Measurements from ENCODE around the gene ANKFN1.

Gene ANKFN1

GRCh38 chr17:56152874-56153602, at the start of gene ANKFN1:
ANKFN1 (plus strand) TSS chr17:56153475; CDS start chr17:56212668, 59,193 bp downstream.
- no peak for DNase-seq

- DNase-seq, result no peak
These were observed 44.4 kb upstream of the ANKFN1 start for GRCh38 chr17:56108811-56109284.

GRCh38 chr17:56109836-56110235, 43.4 kb upstream of the ANKFN1 start:
- no peak for DNase-seq

GRCh38 chr17:56110463-56111135, 42.7 kb upstream of the ANKFN1 start:
- DNase-seq, result no peak

DNA sequence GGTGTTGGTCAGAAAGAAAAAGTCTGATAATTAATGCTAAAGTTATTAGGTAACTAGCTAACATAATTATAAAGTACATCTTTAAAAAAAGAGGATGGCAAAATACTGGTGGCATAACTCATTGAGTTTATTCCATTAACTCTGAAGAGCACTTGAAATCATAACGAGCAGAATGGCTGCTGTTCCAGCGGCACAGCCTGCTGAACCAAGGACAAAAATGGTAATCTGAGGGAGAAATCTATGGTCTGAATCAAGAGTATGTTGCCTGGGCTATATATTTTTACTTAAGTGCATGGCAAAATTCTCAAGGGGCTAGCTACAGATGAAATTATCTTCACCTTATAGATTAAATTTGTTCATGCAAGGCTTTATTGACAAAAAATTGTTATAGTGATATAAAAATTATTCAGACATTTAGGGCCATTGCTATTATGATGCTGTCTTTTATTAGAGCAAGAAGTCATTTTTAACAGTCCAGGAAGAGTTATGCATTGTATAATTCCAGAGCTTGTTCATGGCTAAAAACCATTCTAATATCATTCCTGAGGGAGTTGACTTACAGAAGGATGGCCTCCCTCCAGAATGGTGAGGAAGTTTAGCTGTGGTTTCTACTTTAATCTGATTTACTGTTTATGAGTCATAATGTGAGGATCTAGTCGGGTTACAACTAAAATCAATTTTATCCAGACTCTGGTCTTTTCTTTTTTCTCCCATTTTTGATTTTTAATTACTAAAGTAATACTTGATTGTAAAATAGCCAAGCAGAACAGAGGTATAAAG, 41.4 kb upstream of the ANKFN1 start:
- no peak for DNase-seq

DNA sequence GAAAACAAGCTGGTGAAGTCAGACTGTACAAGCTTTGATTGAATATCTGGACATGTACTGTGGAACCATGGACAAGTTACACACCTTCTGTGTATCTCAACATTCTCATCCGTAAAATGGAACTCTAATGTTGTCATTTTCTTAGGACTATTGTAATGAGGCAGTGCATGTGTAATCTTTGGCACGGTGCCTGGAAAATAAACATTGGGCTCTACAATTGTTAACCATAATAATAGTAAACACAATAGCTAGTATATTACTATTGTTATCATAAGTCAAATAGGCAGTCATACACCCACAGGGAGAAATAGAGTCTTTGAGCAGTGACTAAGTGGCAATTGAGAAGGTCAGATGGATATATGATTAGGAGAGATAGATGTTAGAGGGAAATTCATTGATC, 39.8 kb upstream of the ANKFN1 start:
- no peak for DNase-seq

GRCh38 chr17:56114469-56114868, 38.8 kb upstream of the ANKFN1 start:
- no peak for DNase-seq

DNA sequence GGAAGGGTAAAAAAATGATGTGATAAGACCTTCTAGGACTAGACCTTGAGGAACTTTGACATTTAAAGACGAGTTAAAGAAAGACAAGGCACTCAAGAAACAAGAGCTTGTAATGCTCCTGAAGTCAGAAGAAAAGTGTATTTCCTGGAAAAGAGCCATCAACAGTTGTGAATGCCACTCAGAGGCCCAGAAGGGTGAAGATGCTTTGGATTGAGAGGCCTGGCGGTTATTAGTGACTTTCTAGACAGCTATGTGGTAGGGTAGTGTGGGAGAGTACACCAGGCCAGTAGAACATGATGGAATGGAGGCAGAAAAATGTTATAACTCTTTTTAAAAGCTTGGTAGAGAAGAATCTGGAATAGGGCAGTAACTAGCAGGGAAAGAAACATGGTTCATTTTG, 34.1 kb upstream of the ANKFN1 start:
- DNase-seq, result no peak

DNA sequence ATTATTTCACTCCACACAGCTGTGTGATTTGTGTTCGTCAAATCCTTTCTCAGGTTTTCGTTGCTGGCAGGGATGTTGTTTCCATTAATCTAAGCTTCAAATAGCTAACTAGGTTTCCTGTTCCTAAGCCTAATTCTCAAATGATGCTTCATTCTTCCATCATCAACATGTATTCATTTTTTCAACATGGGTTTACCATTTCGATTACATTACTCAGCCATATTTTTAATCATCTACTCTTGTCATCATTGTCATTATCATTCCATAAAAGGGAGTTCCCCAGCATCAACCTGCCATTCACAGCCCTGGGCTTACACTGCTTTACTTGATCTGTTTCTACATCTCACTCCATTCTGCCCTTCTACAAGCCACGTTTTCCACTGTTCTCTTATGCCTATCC, 33.3 kb upstream of the ANKFN1 start:
- no peak for DNase-seq

- no peak for DNase-seq
These were observed 31.9 kb upstream of the ANKFN1 start for GRCh38 chr17:56121191-56122051.

DNA sequence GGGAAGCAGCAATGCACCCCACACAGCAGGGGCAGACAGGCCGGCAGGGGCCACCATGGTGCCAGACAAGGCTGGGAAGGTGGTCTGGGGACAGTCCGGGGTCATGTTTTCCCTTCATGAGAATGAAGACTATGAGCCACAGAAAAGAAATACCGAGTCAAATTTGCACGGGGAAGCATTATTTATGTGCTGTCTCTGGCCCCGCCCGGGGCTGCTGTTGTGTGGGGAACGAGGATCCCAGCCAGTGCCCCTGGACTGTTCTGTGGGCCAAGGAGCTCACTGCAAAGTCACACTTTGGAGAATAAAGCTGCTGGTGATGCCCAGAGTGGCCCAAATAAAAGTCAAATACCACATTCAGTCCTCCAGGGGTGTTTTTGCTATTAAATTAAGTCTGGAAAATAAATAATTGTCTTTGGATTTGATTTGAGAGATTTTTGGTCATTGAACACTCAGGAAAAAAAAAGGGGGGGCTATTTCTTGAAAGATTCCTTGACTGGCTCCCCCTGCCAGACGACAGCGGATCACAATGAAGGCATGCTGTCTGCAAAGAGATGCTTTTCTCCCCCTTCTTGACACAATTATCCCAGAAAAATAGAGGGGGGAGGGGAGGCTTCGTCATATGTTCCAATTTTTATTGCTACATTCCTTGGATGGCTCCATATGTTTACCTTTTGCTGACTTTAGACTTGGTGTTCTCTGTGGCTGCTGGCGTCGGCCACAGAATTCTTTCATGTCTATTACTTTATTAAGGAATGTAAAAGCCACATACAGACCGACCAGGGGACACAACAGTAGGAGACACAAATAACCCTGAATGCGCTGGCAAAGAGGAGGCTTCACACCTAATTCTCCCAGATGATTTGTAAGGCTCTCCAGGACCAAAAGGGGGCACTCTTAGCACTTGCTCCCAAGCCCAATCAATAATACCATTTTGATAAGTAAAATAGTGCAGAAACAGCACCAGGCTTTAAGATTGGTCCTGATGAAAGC, 27.1 kb upstream of the ANKFN1 start:
- no peak for DNase-seq

GRCh38 chr17:56130026-56130425, 23.2 kb upstream of the ANKFN1 start:
- no peak for DNase-seq

DNA sequence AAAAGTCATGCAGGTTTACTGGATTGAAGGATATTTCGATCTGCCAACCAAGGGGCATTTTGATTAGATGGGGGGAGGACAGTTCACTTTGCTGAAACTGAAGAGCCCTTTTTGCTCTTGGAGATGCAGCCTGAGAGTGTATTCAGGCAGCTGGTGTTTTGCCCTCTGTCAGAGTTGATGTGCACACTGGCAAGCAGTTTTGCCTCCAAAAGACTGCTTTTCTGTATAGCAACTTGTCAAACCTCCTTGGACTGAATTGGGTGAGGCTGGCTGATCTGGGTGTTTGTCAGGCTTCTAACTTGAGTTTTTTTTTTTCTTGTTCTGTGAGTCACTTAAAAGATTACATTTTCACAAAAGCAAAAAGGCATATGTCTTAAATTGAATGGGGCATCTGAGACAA, 22.6 kb upstream of the ANKFN1 start:
- no peak for DNase-seq

GRCh38 chr17:56131431-56131830, 21.8 kb upstream of the ANKFN1 start:
- no peak for DNase-seq

GRCh38 chr17:56136301-56136700, 17.0 kb upstream of the ANKFN1 start:
- no peak for DNase-seq

- no peak for DNase-seq
These were observed 12.0 kb upstream of the ANKFN1 start for GRCh38 chr17:56141046-56141839.

DNA sequence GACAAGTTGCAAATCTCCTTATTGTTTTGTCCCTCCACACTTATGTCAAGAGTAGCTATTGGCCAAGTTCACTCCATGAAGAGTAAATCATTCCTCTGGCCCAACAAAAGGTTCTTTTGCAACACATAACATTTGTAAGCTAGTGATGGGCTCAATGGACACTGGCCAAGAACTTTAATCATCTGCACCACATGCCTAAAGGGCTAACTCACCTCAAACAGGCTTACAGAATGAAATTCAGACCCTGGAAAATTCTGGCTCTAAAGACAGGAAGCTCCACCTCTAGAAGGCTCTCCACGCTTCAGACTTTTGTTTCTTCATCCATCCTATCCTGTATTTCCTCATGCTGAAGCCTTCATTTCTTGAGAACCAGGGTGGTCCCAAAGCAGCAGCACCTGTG, 10.9 kb upstream of the ANKFN1 start:
- no peak for DNase-seq

DNA sequence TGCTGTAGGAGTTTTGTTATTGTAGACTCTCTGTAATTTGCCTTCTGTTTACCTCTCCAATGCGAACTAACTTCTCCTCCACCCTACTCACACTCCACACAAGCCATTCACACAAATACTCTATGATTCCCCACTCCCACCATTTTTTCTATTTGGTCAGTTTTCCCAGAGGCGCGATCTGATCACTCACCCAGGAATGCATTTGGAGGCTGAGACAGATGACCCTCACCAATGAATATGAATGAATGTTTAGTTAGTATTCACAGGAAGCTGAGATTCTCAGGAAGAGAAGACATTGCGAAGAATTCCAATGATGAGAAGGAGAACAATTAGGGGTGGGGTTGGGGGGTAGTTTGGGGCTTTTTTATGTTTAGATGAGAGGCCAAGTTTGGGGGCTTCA, 10.5 kb upstream of the ANKFN1 start:
- no peak for DNase-seq

DNA sequence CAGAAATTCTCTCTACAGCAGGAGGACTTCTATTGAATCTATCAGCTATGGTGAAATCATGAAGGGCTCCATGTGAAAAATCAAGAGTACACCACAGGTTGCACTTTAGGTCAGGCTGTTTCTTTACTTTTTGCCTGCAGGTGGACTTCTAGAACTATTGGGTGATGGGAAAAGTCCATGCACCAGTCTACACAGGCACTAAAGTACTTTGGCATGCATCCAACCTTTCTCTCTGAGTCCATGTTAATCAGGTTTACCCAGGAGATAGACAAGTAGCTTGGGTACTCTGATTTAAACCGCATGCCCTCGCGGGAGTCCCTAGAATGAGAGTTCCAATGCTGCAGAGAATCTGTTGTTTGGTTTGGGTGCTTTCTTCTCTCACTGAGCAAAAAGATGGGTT, 9.1 kb upstream of the ANKFN1 start:
- DNase-seq, result no peak

- no peak for DNase-seq
These were observed 6.7 kb upstream of the ANKFN1 start for GRCh38 chr17:56146534-56146933.

DNA sequence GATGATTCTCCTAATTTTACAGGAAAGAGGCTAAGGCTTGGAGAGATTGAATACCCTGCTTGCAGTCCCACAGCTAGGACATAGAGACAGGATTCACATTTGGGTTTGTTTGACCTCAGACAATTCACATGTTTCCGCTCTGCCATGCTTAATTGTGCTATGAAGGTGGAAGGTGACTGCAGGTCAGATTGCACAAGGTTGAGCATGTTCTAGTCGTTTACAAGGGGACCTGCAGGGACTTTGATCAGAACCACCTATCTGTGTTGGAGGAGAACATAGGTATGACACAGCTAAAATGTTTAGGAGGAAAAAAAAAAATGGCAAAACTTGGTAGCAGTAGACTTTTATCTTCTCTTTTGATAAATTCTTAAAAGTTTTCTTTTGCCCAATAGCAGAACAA, 4.9 kb upstream of the ANKFN1 start:
- DNase-seq, result no peak
